ENCODE data around the gene C2CD4D. TPM values are rescaled to one million over a fixed set of nuclear protein-coding genes. Genes with fewer than 3 reads are reported as not detected.

Gene C2CD4D
- polyA plus RNA-seq, 3 donors from 2014 or later: 0.22 to 0.52 (median 0.32) TPM

DNA sequence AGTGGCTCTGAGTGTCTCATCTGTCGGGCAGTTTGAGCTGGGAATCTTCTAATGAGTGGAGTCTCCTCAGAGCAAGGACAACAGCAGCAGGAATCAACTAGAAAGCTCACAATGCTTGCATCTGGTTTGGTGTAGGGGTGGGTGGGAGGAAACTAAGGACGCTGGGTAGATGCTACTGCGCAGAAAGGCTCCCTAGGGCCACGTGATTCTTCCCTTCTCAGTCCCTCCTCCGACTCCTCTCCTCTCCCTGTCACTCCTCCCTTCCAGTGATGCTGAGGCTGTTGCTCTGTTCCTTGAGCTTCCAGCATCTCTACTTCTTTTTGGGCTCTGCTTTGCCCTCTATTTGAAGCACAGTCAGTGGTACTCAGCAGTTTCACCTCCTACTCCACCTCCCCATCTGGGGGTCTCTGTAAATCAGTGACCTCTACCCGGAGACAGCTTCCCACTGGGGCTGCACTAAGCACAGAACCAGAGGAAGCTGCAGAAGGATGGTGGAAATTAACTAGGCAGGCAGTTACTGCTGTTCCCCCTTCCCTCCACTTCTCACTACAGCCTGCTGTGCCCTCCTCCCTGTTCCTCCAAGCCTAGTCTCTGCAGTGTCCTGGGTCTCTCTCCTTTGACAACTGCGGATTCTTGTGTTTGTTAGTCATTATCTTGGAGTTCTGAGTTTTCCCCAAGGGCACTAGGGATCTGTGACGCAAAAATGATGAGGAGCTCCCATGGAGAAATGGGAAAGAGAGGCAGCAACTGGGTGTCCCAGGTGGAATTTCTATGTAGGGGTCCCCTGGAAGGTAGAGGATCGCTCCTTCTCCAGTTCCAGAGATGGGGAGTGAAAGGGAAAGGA lies 40.2 kb downstream of the C2CD4D start:
- peaks cover 0 to 3% (median 1%) of the 10 kb centered on the region in 3 donors for H3K27me3 Mint-ChIP-seq (ENCODE audit: low read depth in 3 of 3)
- H3K27ac Mint-ChIP-seq: no peak overlapping the region
- H3K9me3 Mint-ChIP-seq: no peaks in the 10 kb centered on the region
- peaks cover 0 to 7% (median 2%) of the 10 kb centered on the region in 3 donors for H3K36me3 Mint-ChIP-seq
- no peak overlapping the region for H3K4me3 Mint-ChIP-seq
- no peak for DNase-seq
- peaks cover 8 to 11% of the 10 kb centered on the region in 2 donors for H3K4me1 Mint-ChIP-seq

DNA sequence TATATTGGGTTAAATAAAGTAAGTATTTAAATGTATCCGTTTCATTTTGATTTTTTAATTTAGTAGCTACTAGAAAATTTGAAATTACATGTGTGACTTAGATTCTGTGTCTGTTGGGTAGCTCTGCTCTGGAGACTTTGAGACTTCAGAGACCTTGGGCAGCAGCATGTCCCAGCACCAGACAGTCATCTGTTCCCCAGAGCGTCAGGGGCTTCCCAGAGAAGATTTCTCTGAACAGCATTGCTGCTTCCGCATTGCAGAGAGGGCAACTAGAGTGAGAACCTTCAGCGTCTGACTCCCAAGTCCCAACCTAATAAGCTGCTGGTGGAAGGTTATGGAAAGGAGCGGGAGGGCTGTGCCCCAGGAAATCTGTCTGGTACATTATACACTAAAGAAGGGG lies 41.0 kb downstream of the C2CD4D start:
- Mint-ChIP-seq H3K36me3 (peaks cover 0 to 10% (median 5%) of the 10 kb centered on the region in 3 donors), H3K27me3 (ENCODE audit: low read depth in 3 of 3) (peaks cover 0 to 3% (median 1%) of the 10 kb centered on the region in 3 donors), H3K4me1 (peaks cover 8 to 11% of the 10 kb centered on the region in 2 donors), H3K4me3 (no peak overlapping the region), H3K27ac (no peak overlapping the region), H3K9me3 (no peaks in the 10 kb centered on the region)
- DNase-seq: no peak

DNA sequence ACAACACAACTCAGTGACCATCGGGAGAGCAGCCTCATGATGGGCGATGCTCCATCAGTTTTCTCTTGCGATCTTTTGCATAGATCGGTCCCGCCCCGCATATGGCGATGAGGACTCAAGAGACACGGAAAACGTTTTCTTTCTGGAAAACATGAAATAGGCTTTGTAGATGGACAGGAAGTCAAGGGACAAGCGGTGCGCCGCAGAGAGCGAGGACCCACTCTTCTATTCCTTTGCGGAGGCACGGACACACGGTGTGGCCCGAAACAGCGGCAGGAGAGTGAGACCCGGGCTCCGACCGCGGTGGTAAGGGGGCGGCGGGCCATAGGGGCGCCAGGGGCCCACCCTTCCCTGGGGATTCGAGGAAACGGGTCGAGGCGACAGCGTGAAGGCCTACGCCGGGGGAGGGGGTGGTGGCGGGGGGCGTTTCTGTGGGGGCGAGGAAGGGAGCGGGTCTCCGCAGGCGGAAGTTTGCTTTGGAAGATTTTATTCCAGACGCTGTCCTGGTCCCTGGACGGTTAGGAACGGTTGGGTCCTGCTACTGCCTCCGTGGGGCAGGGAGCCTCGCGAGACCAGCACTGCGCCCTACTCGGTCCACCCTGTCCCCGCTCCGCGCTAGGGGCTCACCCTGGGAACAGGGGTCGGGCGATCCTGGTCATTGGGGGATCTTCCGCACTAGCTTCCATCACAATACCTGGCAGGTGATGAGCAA lies 48.5 kb downstream of the C2CD4D start:
- peaks cover 6 to 12% (median 8%) of the 10 kb centered on the region in 3 donors for H3K27me3 Mint-ChIP-seq (ENCODE audit: low read depth in 3 of 3)
- peaks cover 0 to 5% (median 4%) of the 10 kb centered on the region in 3 donors for H3K36me3 Mint-ChIP-seq
- peak overlapping the region; percentile 95 to 98 (median 97) for H3K4me3 Mint-ChIP-seq
- no peak for DNase-seq
- peaks cover 32 to 35% of the 10 kb centered on the region in 2 donors for H3K4me1 Mint-ChIP-seq
- H3K27ac Mint-ChIP-seq: peak overlapping the region; percentile 83 to 94 (median 86)
- no peaks in the 10 kb centered on the region for H3K9me3 Mint-ChIP-seq

DNA sequence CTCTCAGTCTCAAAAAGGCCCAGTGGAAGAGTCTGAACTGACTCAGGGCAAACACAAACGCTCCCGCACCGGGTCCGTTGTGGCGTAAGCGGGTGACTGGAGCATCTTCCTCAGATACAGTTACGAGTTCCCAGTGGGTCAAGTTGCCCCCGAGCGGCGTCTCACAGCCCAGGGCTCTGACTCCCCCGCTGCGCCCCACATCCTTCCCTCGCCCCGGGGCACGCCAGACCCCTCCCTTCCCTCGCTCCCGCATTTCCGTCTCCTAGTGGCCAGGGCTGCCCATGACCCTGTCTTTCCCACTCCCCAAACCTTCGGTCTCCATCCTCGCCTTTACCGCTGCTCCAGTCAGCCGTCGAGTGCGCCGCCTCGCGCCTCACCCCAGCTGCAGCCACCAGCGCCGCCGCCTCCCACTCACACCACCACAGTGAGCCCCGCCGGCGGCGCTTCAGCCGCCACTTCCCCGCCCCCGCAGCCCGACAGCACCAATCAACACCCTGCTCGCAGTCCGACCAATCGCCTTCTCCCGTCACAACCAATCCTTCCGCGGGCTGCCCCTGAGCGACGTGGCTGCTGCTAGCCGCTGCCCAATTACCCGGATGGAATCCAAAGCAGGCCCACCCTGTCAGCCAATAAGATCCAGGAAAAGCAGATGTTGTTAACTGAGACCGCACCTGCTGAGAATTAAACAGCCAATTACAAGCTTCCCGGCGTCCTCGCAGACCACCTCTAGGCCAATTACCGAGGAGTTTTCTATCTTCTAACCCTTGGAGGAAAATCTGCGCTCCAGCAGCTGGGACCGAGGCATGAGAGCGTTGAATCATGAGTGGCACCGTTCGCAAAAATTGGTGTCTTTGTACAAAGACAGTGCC lies 49.3 kb downstream of the C2CD4D start, which contains the start of gene TDRKH:
TSS of gene TDRKH (minus strand) at position 430 of the 869 bp plus-strand sequence. CDS start 7,478 bp downstream, outside the sequence.
- Mint-ChIP-seq H3K4me1 (peaks cover 32 to 35% of the 10 kb centered on the region in 2 donors), H3K4me3 (peak within 1 kb of the TSS; percentile 95 to 98 (median 97)), H3K36me3 (peaks cover 0 to 5% (median 4%) of the 10 kb centered on the region in 3 donors), H3K27ac (peak within 1 kb of the TSS; percentile 83 to 94 (median 86)), H3K27me3 (ENCODE audit: low read depth in 3 of 3) (peaks cover 6 to 12% (median 8%) of the 10 kb centered on the region in 3 donors), H3K9me3 (no peaks in the 10 kb centered on the region)
- DNase-seq: peak; percentile 98 to 99 (median 98)

Other genes with a start within 250 kb of the C2CD4D start
- 10 to 100 TPM in 1 of 3 donors, 1 to 10 TPM in 2; 4.4 to 12.7 (median 9.0) TPM for gene SNX27, start 227.8 kb downstream of the C2CD4D start, polyA plus RNA-seq
- gene CELF3, start 123.0 kb downstream of the C2CD4D start, polyA plus RNA-seq: not detected
- gene RIIAD1, start 118.3 kb downstream of the C2CD4D start, polyA plus RNA-seq: not detected
- 100 to 1,000 TPM; 120 to 128 (median 128) TPM for gene MRPL9, start 76.3 kb downstream of the C2CD4D start, polyA plus RNA-seq
- 10 to 100 TPM; 12.0 to 16.1 (median 16.0) TPM for gene TDRKH, start 49.3 kb downstream of the C2CD4D start, polyA plus RNA-seq
- 1 to 10 TPM in 1 of 3 donors, not detected in 2; 1.3 TPM for gene LINGO4, start 34.4 kb downstream of the C2CD4D start, polyA plus RNA-seq
- gene RORC, start 8.0 kb downstream of the C2CD4D start, polyA plus RNA-seq: 1 to 10 TPM in 2 of 3 donors, under 1 TPM in 1; 0.40 to 1.6 (median 1.4) TPM
- under 1 TPM in 1 of 3 donors, not detected in 2; 0.56 TPM for gene THEM5, start 13.9 kb upstream of the C2CD4D start, polyA plus RNA-seq
- gene THEM4, start 69.7 kb upstream of the C2CD4D start, polyA plus RNA-seq: 10 to 100 TPM; 29.9 to 38.1 (median 36.7) TPM
- 100 to 1,000 TPM; 445 to 680 (median 567) TPM for gene S100A10, start 154.0 kb upstream of the C2CD4D start, polyA plus RNA-seq
- gene S100A11, start 197.2 kb upstream of the C2CD4D start, polyA plus RNA-seq: 100 to 1,000 TPM; 331 to 469 (median 429) TPM
- not detected for gene TCHHL1, start 249.2 kb upstream of the C2CD4D start, polyA plus RNA-seq

Measured in immature natural killer cell (primary cell).